ENCODE results near the gene INPP5A.
"Not testable (repeated sequence)": the region's sequence is repeated elsewhere in the genome, so short reads cannot be mapped to it uniquely, and the experiment has no call there.

The INPP5A gene

DNA sequence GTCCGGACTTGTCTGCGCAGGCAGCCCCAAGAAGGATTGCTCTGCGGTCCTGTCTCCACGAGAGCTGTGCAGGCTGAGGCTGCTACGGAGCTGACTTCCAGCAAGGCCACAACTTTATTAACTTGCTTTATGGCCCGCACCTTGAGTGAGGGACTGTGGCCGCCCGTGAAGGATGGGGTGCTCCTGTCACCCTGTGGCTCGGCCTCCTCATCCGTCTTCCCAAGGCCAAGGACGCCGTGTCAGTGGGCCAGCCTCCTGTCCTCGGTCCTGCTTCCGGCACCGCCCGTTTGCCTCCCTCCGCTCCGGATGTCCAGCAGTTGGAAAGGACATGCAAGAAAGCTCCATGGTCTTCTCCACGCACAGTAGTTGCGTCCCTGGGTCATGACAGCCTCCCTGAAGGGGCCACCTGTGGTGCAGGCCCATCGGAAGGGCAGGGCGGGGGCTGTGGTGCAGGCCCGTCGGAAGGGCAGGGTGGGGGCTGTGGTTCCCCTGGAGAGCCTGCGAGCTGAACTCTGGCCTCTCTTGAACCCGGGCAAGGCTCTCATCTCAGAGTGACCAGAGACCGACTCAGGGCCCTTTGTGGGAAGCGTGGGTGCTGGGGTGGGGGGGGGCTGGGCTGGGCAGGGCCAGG lies 161.3 kb downstream of the INPP5A start:
- no peak for DNase-seq

DNA sequence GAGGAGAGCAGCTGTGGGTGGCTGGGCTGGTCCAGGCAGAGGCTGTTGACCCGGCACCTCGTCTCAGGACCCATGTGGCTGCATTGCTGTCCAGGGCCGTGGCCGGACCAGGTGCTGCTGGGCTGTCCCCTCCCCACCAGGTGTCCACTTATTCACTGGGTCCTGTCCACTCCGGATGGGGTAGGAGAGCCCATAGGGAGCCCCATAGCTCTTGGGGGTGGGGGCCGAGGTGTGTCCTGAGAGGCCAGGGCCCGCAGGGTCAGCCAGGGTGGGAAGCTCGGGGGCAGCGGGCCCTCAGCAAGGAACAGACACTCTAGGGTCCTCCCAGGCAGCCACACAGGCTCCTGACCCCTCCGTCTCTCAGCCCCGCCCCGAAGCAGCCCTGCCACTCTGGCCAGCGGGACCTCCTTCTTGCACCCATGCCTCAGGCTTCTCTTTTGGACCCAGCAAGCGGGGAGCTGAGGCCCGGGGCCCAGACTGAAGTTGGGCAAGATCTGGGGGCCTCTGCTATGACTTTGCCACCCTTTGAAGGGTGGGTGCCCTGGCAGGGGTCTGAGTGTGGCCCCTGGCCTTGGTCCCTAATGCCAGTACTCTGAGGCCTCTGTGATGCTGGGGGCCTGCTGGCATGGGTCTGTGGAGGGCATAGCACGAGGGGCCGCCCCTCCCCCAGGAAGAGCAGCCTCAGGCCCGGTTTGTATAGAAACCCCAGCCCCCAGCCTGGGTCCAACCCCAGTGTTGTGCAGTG lies 162.0 kb downstream of the INPP5A start:
- no peak for DNase-seq

- no peak for DNase-seq
Measured at GRCh38 chr10:132700156-132701098, 162.8 kb downstream of the INPP5A start.

GRCh38 chr10:132701099-132701845 lies 163.7 kb downstream of the INPP5A start:
- DNase-seq = no peak

- DNase-seq = no peak
Measured at GRCh38 chr10:132701846-132702190, 164.2 kb downstream of the INPP5A start.

GRCh38 chr10:132702601-132703418 lies 165.2 kb downstream of the INPP5A start:
- no peak for DNase-seq

DNA sequence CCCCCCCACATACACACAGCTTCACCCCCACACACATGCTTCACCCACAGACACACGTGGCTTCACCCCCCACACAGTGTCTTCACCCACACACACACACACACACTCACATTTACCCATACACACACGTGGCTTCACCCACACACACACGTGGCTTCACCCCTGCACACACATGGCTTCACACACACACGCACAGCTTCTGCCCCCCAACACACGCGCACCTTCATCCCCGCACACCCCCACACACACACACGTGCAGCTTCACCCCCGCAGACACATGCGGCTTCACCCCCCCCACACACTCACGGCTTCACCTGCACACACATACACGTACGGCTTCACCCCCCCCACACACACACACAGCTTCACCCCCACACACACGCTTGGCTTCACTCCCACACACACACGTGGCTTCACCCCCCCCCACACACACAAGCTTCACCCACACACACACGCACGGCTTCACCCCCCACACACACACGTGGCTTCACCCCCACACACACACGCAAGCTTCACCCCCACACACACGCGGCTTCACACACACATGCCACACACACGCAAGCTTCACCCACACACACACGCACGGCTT lies 165.9 kb downstream of the INPP5A start:
- DNase-seq = no peak

- DNase-seq = no peak
Measured at GRCh38 chr10:132704008-132704814, 166.6 kb downstream of the INPP5A start.

GRCh38 chr10:132704815-132705064 lies 167.2 kb downstream of the INPP5A start:
- DNase-seq = not testable (repeated sequence)

GRCh38 chr10:132705173-132705572 lies 167.6 kb downstream of the INPP5A start:
- no peak for DNase-seq

DNA sequence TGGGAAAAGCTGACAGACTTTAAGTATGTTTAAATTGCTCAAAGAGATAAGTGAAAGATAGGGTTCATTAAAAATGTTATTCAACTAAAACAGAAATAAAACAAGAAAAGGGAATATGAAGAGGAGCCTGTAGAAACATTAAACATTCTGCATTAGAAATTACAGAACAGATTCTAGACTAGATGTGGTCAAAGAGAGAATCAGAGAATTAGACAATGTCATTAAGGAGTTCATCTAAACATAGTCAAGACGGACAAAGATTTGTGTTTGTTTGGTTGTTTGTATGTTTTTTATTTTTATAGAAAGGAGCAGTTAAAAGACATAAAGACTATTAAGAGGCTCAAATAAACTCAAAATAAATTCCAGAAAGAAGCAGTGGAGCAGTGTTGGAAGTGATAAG lies 168.4 kb downstream of the INPP5A start:
- DNase-seq = no peak

GRCh38 chr10:132706701-132707100 lies 169.1 kb downstream of the INPP5A start:
- DNase-seq = no peak

DNA sequence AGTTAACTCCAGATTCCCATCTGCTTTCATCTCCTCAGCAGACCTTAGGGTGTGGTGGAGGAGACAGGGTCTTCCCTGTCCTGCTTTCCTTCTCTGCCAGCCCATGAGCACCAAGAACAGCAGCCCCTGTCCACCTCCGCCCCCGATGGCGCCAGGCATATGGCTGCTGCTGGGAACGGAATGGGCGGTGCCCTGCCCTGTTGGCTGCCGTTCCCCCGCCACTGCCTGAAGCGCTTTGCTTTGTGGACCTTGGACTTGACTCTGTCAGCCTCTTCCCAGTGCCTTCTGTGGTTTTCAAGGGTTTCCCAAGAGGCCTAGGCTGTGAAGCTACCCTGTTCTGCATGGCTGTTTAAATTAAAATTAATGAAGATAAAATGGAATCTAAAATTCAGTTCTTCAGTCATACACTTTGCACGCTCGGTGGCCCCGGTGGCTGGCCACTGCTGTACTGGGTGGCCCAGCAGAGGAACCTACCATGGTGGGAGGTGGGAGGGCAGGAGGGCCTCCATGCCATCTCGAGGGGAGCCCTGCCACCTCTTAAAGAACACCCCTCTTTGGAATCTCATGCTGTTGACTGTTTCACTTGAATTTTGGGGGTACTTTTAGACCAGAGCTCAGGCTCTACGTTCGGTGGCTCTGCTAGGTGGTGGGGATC lies 169.7 kb downstream of the INPP5A start:
- no peak for DNase-seq

- DNase-seq = no peak
Measured at GRCh38 chr10:132707776-132708171, 170.2 kb downstream of the INPP5A start.

DNA sequence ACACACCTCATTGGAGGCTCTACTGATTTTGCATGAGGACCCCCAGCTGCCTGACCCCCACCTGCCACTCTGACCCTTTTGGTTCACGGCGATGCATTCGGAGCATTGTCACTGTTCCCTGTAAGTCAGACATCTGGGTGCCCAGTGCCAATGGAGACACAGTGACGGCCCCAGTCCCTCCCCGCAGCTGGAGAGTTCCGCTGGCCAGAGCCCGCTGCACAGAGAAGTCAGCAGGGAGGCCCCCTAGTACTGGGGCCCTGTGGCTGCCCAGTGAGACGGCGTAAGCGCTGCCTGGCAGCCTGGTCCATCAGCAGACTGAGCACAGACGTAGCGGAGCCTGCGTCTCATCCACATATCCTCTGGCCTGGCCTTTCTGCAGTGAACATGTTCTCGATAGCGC lies 170.9 kb downstream of the INPP5A start:
- DNase-seq = no peak

DNA sequence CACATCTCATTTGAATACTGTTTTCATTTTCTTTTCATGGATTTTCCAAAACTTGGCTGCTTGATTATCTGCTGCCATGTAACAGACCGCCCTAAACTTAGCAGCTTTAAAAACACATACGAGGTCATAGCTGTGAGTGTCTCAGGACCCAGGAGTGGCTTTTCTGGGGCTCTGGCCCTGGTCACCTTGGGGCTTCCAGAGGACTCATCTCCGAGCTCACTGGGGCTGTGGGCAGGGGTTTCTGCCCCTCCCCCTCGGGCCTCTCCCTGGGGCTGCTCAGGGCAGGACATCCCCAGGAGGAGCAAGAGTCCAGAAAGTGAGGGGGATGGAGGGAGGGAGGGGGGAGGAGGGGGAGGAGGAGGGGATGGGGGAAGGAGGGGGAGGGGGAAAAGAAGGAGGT lies 171.3 kb downstream of the INPP5A start:
- DNase-seq = no peak

- no peak for DNase-seq
Measured at GRCh38 chr10:132709471-132709951, 171.9 kb downstream of the INPP5A start.

DNA sequence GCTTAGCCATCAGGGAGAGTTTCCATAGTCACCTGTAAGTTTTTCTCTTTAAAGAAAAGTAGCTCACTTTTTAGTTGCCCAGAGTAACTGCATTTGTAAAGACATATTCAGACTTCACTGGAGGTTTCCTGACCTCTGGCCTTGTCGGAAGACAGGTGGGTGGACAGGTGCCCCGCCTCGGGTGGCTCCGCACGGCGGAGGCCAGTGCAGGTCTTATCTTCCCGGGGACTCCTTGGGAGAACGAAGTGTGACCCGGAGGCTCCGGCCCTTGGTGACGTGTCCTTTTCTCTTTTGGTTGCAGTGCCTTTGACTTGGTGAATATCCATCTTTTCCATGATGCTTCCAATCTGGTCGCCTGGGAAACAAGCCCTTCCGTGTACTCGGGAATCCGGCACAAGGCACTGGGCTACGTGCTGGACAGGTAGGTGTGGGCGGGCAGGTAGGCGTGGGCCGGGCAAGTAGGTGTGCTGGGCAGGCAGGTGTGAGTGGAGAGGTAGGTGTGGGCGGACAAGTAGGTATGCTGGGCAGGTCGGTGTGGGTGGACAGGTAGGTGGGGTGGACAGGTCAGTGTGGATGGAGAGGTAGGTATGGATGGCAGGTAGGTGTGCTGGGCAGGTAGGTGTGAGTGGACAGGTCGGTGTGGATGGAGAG lies 172.6 kb downstream of the INPP5A start:
- DNase-seq = no peak

DNA sequence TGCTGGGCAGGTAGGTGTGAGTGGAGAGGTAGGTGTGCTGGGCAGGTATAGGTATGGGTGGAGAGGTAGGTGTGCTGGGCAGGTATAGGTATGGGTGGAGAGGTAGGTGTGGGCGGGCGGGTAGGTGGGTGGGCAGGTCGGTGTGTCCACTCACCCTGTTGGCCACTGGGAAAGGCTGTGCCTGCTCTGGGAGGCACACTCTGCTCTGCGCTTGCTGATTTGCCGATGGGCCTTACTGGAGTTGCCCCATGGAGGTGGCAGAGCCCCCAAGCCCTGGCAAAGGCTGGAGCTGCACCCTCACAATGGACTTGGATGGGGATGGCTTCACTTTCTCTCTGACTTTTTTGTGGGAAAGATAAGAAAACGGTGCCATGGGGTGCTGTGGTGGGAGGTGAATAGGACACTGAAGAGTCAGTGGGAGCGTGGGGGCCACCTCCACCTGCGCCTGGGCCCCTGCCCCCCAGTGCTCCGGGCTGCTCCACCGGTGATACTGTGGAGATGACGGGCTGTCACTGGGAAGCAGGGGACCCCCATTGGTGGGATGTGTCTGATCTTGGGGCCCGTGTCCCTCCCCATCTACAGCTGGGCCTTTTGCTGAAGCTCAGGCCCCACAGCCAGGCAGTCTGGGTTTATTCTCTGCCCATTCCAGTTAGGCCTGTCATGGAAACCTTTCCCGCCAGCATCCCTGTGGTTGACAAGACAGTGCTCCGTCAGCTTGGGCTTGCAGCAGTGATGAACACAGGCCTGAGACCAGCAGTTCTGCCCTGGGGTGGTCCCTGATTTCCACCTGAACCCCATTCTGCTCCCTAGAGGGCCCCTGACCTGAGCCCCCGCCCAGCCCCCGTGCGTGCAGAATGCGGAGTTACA lies 173.4 kb downstream of the INPP5A start:
- no peak for DNase-seq
